ENCODE results near the gene DDHD1.

DNA sequence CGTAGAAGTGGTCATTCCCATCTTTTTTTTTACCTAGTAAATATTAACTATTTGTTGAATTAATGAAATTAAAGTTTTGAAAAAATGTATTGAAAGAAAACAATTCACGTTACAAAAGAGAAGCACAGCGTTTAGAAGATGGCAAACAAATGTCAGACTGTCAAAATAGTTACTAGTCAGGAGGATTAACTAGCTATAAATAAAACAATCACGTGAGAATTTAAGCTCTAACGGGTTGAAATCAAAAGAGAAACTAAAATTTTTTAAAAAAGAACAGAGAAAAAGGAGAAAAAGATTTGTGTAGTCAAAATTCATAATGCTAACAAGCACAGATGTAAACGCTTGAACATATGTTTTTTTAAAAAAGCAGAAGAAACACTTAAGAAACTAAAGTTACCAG lies 26.4 kb downstream of the DDHD1 start:
- TF ChIP-seq, protein P1, sequence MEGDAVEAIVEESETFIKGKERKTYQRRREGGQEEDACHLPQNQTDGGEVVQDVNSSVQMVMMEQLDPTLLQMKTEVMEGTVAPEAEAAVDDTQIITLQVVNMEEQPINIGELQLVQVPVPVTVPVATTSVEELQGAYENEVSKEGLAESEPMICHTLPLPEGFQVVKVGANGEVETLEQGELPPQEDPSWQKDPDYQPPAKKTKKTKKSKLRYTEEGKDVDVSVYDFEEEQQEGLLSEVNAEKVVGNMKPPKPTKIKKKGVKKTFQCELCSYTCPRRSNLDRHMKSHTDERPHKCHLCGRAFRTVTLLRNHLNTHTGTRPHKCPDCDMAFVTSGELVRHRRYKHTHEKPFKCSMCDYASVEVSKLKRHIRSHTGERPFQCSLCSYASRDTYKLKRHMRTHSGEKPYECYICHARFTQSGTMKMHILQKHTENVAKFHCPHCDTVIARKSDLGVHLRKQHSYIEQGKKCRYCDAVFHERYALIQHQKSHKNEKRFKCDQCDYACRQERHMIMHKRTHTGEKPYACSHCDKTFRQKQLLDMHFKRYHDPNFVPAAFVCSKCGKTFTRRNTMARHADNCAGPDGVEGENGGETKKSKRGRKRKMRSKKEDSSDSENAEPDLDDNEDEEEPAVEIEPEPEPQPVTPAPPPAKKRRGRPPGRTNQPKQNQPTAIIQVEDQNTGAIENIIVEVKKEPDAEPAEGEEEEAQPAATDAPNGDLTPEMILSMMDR (IDR thresholded peaks at IDR 0.05; ENCODE audit: insufficient read depth, low read length), result no peak
- no peak for TF ChIP-seq REST (IDR thresholded peaks at IDR 0.05; ENCODE audit: insufficient replicate concordance, low read depth)
- TF ChIP-seq POLR2AphosphoS5 (IDR thresholded peaks at IDR 0.05; ENCODE audit: low read depth), result no peak
- TF ChIP-seq GABPA (IDR thresholded peaks at IDR 0.05; ENCODE audit: low read depth), result no peak

Data from HL-60 (cell line).